UCSD-AML1 (cell line): Measurements from ENCODE around the gene ERICH6B.

Experiments
- DNase-seq: peaks from one replicate; lab custom pipeline; 2025; ENCODE audit not compliant: unreplicated experiment; lab: John Stamatoyannopoulos, UW

The ERICH6B gene

DNA sequence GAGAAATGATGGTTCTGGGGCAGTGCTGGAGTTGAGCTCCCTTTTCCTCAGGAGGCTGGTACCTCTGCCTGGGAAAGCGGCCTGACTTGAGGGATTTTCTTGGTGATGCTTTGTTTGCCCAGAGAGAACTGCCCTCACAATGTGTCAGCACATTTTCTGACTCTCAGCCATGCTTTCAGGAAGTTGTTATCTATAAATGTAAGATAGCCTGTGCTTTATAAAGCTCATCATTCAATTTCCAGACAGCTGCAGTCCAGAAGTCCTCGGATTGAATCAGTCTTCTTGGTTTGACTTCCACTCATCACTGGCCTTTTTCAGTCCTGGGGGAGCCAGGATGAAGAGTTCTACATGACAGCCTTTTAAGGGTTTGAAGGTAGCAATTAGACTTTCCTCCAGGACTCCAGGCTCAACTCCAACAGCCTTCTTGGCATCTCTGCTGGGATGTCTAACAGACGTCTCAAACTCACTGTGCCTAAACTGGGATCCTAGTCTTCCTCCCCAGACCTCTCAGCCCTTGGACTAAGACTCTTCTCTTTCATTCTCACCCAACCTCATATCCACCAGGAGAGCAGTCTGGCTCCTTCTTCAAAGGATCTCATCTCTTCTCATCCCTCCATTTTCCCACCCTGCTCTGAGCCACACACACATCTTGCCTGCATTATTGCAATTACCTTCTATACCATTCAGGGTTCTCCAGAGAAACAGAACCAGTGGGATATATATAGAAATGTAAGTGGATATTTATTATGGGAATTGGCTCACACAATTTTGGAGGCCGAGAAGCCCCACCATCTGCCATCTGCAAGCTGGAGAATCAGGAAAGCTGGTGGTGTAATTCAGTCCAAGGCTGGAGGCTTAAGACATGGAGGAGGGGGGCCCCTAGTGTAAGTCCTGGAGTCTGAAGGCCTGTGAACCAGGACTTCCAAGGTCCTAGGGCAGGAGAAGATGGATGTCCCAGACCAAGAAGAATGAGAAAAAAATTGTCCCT is 13.1 kb downstream of the ERICH6B start:
- DNase-seq: no peak

GRCh38 chr13:45601680-45602079 is 13.9 kb downstream of the ERICH6B start:
- no peak for DNase-seq

GRCh38 chr13:45598597-45598996 is 16.9 kb downstream of the ERICH6B start:
- no peak for DNase-seq

DNA sequence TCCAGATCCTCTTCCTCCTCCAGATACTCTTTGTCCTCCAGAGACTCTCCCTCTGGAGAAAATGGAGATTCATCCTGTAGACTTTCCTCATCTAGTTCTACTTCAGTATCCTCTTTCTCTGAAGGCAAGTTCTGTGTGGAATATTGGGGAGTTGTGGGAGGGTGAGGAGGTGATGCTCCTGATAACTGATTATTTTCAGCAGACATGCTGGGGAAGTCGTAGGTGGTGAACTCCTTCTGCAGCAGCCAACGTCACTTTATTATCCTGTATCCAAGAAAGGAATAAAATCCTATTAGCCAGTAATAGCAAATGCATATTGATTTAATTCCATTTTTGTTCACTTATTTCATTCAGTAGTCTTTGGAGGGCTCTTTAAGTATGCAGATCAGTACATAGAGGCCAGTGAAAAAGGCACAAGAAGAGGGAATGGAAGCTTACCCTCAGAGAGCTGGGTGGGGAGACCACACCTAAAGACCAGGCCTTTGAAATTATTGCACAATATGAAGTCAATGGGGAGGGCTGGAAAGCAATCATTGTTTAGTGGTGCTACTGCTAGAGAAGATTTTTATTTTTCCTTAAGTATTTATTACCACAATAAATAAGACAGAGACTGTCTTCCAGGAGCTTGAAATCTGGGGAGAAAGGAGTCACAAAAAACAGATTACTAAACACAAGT is 18.6 kb downstream of the ERICH6B start:
- no peak for DNase-seq

GRCh38 chr13:45595965-45596364 is 19.6 kb downstream of the ERICH6B start:
- DNase-seq: no peak

- DNase-seq: no peak
Measured at GRCh38 chr13:45594764-45595163, 20.8 kb downstream of the ERICH6B start.

DNA sequence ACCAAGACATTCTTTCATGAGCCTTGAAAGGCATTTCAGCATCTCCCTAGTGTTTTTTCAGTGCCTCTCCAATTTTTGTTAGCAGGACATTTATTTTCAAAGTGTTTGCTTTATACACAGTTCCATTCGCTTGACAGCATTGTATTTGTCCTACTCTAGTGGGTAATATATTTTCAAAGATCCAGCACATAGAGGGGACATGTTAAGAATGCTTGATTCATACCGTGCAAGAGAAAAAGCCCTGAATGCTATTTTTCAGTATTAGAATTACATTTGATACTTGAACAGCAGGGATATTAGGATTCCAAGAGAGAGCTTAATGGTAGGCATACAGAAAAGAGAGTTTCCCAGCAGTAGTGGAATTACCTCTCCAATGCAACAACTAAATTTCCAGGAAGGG is 21.3 kb downstream of the ERICH6B start:
- no peak for DNase-seq

GRCh38 chr13:45592758-45593157 is 22.8 kb downstream of the ERICH6B start:
- DNase-seq: no peak

DNA sequence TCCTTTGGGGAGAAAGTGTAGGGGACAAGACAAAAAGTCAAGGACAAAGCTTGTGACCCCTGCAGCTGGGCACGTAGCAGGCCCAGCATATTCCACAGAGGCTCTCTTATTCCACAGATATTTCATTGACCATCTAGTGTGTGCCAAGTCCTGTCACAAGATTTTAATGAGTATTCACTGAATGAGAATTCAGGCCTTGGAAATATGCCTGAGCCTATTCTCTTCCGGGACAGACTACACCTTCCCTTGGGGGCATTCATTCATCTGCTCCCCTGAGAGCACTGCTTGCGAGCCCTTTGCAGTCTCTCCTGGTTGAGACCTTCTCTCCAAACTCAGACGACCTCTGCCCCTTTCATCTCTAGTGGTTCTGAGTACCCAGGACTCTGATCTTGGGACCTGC is 25.5 kb downstream of the ERICH6B start:
- no peak for DNase-seq

- no peak for DNase-seq
Measured at GRCh38 chr13:45587897-45588296, 27.6 kb downstream of the ERICH6B start.

DNA sequence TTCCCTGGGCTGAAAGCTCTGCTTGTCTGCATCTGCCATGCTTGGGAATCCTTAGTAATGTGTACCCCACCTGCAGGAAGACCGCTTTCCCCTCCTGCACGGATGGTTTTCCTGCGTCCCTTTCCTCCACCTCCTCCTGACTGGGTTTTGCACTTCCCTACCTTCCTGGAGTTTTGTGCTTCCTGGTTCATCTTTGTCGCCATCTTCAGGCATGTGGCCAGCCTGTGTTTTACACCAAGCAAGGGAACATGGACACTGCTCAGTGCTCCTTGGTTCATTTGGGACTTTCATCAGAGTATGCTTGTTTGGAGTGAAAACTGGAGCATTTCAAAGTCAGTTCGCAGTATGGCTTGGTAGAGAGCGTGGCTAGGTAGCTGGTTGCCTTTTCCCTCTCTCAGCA is 30.7 kb downstream of the ERICH6B start:
- DNase-seq: no peak

GRCh38 chr13:45582408-45583076 is 33.0 kb downstream of the ERICH6B start:
- DNase-seq: no peak

DNA sequence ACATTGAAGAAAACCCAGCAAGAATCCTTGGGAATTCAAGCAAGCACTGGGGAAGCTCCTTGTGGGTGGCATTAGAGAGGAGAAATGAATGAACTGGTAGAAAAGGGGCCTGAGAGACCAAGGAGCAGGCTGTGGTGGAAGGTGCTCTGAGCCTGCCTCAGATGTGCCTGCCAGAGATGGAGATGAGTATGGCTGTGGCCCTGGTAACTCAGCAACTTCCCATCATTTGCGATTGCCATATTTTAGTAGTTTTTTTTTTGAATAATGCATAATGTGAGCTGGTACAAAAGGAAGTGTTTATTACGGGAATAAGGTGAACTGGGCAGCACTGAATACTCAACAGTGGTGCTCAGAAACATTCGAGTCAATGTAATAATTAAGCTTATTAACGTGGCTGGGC is 39.1 kb downstream of the ERICH6B start:
- DNase-seq: no peak

DNA sequence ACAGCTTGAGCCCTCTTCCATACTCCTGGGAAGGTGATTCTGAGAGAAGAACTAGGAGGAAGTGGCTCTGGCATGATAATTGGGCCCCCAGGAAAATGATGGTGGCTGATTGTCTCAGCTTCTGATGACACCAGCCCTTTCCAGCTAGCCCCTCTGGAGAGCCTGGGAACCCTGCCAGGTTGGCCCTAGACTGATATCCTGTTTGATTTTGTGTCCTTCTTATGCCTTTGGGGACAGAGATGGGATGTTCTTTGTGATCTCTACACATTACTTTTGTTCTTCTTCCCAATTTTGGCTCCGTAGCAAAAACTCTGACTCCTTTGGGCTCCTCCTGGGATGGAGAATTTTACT is 39.7 kb downstream of the ERICH6B start:
- no peak for DNase-seq

DNA sequence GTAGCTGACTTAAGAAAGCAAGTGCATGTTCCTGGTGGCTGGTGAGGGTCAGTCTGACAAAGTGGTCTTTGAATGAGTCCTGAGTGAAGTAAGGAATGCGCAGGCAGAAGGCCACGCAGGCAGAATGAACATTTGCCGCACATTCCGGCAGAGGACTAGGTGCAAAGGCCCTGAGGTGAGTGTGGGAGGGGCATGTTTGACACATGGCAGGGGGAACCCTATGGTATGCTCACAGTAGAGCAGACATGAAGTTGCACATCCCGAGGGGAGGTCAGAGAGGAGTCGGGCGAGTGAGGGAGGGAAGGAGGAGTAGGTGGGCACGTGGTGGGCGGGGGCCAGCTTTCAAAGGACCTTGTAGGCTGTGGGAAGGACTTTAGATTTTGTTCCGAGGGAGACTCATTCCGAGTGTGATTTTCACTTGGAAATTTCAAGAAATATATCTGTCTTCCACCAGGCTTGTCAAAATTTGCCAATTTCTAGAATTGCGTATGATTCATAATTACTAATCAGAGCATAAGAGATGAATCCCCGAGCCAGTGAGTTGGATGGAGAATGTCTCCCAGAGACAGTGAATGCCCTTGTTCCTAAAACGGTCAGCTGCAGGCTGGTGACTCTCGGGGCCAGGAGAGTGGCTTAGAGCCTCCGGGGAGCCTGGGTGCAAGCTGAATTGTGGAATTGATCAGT is 40.3 kb downstream of the ERICH6B start:
- no peak for DNase-seq

DNA sequence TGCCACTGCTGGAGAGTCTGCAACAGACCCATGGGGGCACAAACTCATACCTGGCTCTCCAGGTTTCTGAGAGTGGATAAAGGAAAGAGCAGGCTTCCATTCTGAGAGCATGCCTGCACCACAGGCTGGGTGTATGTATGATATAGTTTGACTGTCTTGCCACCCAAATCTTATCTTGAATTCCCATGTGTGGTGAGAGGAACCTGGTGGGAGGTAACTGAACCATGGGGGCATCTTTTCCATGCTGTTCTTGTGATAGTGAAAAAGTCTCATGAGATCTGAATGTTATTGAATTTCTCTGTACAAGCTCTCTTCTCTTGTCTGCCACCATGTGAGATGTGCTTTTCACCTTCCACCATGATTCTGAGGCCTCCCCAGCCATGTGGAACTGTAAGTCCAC is 50.2 kb downstream of the ERICH6B start:
- no peak for DNase-seq

- DNase-seq: no peak
Measured at GRCh38 chr13:45564133-45564776, 51.3 kb downstream of the ERICH6B start.

- DNase-seq: no peak
Measured at GRCh38 chr13:45554604-45555109, 60.9 kb downstream of the ERICH6B start.

GRCh38 chr13:45548281-45548680 is 67.3 kb downstream of the ERICH6B start:
- no peak for DNase-seq

GRCh38 chr13:45546410-45546765 is 69.2 kb downstream of the ERICH6B start:
- DNase-seq: no peak
